NCI-H146 treated with DMSO at 0.1 percent for 48 hours (cell line): Measurements from ENCODE around the gene COTL1.

Experiments used
- DNase-seq: peaks from one replicate; lab custom pipeline; 2025; ENCODE audit not compliant: unreplicated experiment; lab: John Stamatoyannopoulos, UW

The COTL1 gene

GRCh38 chr16:84554627-84555328 lies 63.1 kb downstream of the COTL1 start:
- no peak for DNase-seq

- no peak for DNase-seq
Observed at GRCh38 chr16:84553873-84554399, 63.9 kb downstream of the COTL1 start.

- DNase-seq: no peak
Observed at GRCh38 chr16:84552135-84552534, 65.7 kb downstream of the COTL1 start.

- no peak for DNase-seq
Observed at GRCh38 chr16:84550096-84550495, 67.8 kb downstream of the COTL1 start.

GRCh38 chr16:84548971-84549844 lies 68.7 kb downstream of the COTL1 start:
- no peak for DNase-seq

GRCh38 chr16:84548508-84548907 lies 69.4 kb downstream of the COTL1 start:
- no peak for DNase-seq

GRCh38 chr16:84547546-84548061 lies 70.3 kb downstream of the COTL1 start:
- no peak for DNase-seq

GRCh38 chr16:84546669-84547545 lies 71.0 kb downstream of the COTL1 start:
- no peak for DNase-seq

GRCh38 chr16:84545114-84545737 lies 72.7 kb downstream of the COTL1 start:
- DNase-seq: no peak

GRCh38 chr16:84544031-84544773 lies 73.7 kb downstream of the COTL1 start:
- DNase-seq: no peak

GRCh38 chr16:84543253-84543652 lies 74.6 kb downstream of the COTL1 start:
- no peak for DNase-seq

- no peak for DNase-seq
Observed at GRCh38 chr16:84541999-84542817, 75.7 kb downstream of the COTL1 start.

- no peak for DNase-seq
Observed at GRCh38 chr16:84540194-84540593, 77.7 kb downstream of the COTL1 start.

- DNase-seq: no peak
Observed at GRCh38 chr16:84538222-84538840, 79.5 kb downstream of the COTL1 start.

GRCh38 chr16:84537491-84538151 lies 80.3 kb downstream of the COTL1 start:
- DNase-seq: no peak

GRCh38 chr16:84535851-84536250 lies 82.0 kb downstream of the COTL1 start:
- DNase-seq: no peak

GRCh38 chr16:84535408-84535807 lies 82.5 kb downstream of the COTL1 start:
- DNase-seq: no peak

- no peak for DNase-seq
Observed at GRCh38 chr16:84534815-84535214, 83.1 kb downstream of the COTL1 start.
